Esophagus muscularis mucosa (tissue), 4 donors: ENCODE measurements around the gene HINFP. TPM values are rescaled to one million over a fixed set of nuclear protein-coding genes. Genes with fewer than 3 reads are reported as not detected.
"Not testable (repeated sequence)": the region's sequence is repeated elsewhere in the genome, so short reads cannot be mapped to it uniquely, and the experiment has no call there.

Source experiments
- DNase-seq: peaks from one replicate; pipeline ENCODE4 v3.0.0-alpha.2; 2017; ENCODE audit errors: extremely low spot score
- H3K27ac ChIP-seq, 4 donors: fragments of 200-600 bp; sonication (generic); replicated peaks in 1 of 4; 1 replicate in 3 of 4; 2 replicates in 1 of 4; pipeline ENCODE4 v1.5.1; 2016 to 2019; ENCODE audit warnings: mild to moderate bottlenecking in 1 of 4
- H3K27me3 ChIP-seq, 4 donors: fragments of 200-600 bp; sonication (generic); one replicate each; pipeline versions ENCODE4 v1.5.1 to v1.6.0; 2016 to 2019
- H3K36me3 ChIP-seq, 4 donors: fragments of 200-600 bp; sonication (generic); one replicate each; pipeline ENCODE4 v1.5.1; 2016 to 2019
- H3K4me1 ChIP-seq, 4 donors: fragments of 200-600 bp; sonication (generic); one replicate each; pipeline ENCODE4 v1.5.1; 2016 to 2019
- H3K4me3 ChIP-seq, 4 donors: fragments of 200-600 bp; sonication (generic); 1 replicate in 2 of 4; 2 replicates in 2 of 4; pipeline ENCODE4 v1.5.1; 2016 to 2019; ENCODE audit warnings: mild to moderate bottlenecking in 4 of 4, moderate library complexity in 1 of 4
- H3K9me3 ChIP-seq, 4 donors: fragments of 200-600 bp; sonication (generic); 1 replicate in 3 of 4; 2 replicates in 1 of 4; pipeline ENCODE4 v1.5.1; 2016 to 2019
- CTCF ChIP-seq, 3 experiments: fragments of 200-600 bp in 2 of 3; fragments of 450-650 bp in 1 of 3; sonication (generic) in 2 of 3; IDR thresholded peaks; one replicate each; pipeline ENCODE4 v1.5.1; 2017 to 2019; ENCODE audit warnings: antibody characterized with exemption in 3 of 3, mild to moderate bottlenecking in 2 of 3, moderate library complexity in 1 of 3
- EP300 ChIP-seq: sonication (generic); formaldehyde crosslinking; IDR thresholded peaks from one replicate; pipeline ENCODE4 v1.6.1; 2017; ENCODE audit warnings: antibody characterized with exemption
- POLR2A ChIP-seq: fragments of 450-650 bp; IDR thresholded peaks from one replicate; pipeline ENCODE4 v1.6.1; 2017; ENCODE audit warnings: antibody characterized with exemption, moderate library complexity, mild to moderate bottlenecking, low read depth
- POLR2AphosphoS5 ChIP-seq, 2 donors: sonication (generic); formaldehyde crosslinking; IDR thresholded peaks; one replicate each; pipeline ENCODE4 v1.6.1; 2017; ENCODE audit warnings: antibody characterized with exemption in 2 of 2
- WGBS: methylation state at CpG from one replicate; pipeline ENCODE4 v1.1.5; 2018; 5-methylcytosine and 5-hydroxymethylcytosine counted together
- intact Hi-C: fragments of 100-400 bp; cut with DNase I; formaldehyde crosslinking; loops from one replicate; pipeline ENCODE4 v1.15.1; 2023
- total RNA-seq, 4 donors: library from RNA; depleted of rRNA; stranded (reverse); fragments of >200 nt; gene quantifications; one replicate each; pipeline versions ENCODE4 v1.1.0 to v1.2.1, GENCODE V29; 2016

Gene HINFP
- total RNA-seq, 4 donors from 2014 or later: 22.8 to 30.8 (median 26.4) TPM

GRCh38 chr11:119126675-119127268, 5.4 kb downstream of the HINFP start:
- 56% methylated on average over 5 of the region's 5 CpGs for WGBS
- Histone ChIP-seq H3K4me3 (no peak overlapping the region), H3K27me3 (no peaks in the 10 kb centered on the region), H3K4me1 (peaks cover 12 to 36% (median 21%) of the 10 kb centered on the region in 4 donors), H3K36me3 (peaks cover 23 to 64% (median 61%) of the 10 kb centered on the region in 4 donors), H3K27ac (no peak overlapping the region), H3K9me3 (no peaks in the 10 kb centered on the region)
- DNase-seq: no peak
- TF ChIP-seq CTCF (IDR thresholded peaks at IDR 0.05): no peak
- TF ChIP-seq POLR2AphosphoS5 (IDR thresholded peaks at IDR 0.05): no peak
- TF ChIP-seq POLR2A: no peak
- TF ChIP-seq EP300: no peak
- intact Hi-C loops: no loop called here

DNA sequence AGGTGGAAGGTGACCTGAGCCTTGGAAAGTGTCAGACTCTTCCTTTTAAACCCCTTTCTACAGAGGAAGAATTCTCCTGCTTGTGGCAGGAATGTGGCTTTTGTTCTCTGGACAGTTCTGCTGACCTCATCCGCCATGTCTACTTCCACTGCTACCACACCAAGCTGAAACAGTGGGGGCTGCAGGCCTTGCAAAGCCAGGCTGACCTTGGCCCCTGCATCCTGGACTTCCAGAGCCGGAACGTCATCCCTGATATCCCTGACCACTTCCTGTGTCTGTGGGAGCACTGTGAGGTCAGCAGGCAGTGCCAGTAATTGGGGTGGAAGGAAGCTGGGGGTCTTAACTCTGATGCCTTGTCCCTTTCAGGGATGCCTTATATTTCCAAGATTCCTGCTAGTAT, 9.3 kb downstream of the HINFP start:
- H3K27me3 ChIP-seq: no peaks in the 10 kb centered on the region
- intact Hi-C loops: no loop called here
- DNase-seq: no peak

DNA sequence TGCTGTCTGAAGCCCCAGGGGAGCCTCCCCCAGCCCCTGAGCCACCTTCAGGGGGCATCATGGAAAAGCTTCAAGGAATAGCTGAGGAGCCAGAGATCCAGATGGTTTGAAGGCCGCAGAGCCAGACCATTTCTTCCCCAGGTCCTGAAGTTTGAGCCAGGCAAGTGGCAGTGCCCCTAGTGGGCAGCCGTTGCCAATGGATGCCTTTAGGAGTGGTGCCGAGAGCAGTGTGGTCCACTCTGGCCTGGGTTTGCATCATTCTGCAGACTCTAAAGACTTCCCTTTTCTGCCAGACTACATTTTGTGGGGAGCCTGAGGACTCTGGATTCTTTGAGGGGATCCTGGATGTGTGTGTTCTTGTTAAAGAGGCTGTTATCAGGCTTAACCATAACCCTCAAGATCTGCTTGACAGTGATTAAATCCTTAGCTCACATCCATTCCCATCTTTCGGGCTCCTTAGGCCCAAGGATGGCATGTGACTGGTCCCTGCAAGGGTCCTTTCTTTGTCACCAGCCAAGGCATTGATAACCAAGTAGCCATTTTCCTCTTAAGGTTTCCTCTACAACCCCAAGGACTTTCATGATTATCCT, 13.1 kb downstream of the HINFP start:
- intact Hi-C loops: no loop called here
- Histone ChIP-seq H3K36me3 (peaks cover 51 to 61% (median 56%) of the 10 kb centered on the region in 4 donors), H3K9me3 (no peaks in the 10 kb centered on the region), H3K4me3 (no peak overlapping the region), H3K27me3 (no peaks in the 10 kb centered on the region), H3K4me1 (no peaks in the 10 kb centered on the region), H3K27ac (no peak overlapping the region)
- 73% methylated on average over 3 of the region's 4 CpGs for whole genome bisulfite sequencing
- DNase-seq: no peak
- TF ChIP-seq CTCF (IDR thresholded peaks at IDR 0.05) (peak in 1 of 3 experiments; percentile 49), POLR2AphosphoS5 (IDR thresholded peaks at IDR 0.05) (no peak)

More for the DNA sequence above, 9.3 kb downstream of the HINFP start:
- H3K9me3 ChIP-seq: no peaks in the 10 kb centered on the region
- 56% methylated on average over 3 of the region's 3 CpGs for WGBS
- peaks cover 0 to 14% (median 7%) of the 10 kb centered on the region in 4 donors for H3K4me1 ChIP-seq
- H3K36me3 ChIP-seq: peaks cover 56 to 85% (median 81%) of the 10 kb centered on the region in 4 donors
- no peak overlapping the region for H3K4me3 ChIP-seq
- TF ChIP-seq POLR2A: no peak
- no peak for TF ChIP-seq EP300
- no peak for TF ChIP-seq POLR2AphosphoS5 (IDR thresholded peaks at IDR 0.05)
- TF ChIP-seq CTCF (IDR thresholded peaks at IDR 0.05): no peak
- no peak overlapping the region for H3K27ac ChIP-seq

DNA sequence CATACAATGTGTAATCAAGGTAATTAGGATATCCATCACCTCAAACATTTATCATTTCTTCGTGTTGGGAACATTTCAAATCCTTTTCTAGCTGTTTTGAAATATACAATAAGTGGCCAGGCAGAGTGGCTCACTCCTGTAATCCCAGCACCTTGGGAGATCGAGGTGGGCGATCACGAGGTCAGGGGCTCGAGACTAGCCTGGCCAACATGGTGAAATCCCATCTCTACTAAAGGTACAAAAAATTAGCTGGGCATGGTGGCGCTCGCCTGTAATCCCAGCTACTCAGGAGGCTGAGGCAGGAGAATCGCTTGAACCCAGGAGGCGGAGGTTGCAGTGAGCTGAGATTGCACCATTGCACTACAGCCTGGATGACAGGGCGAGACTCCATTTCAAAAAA, 17.9 kb downstream of the HINFP start:
- H3K27ac ChIP-seq, intact Hi-C loops, H3K4me1 ChIP-seq, H3K9me3 ChIP-seq, DNase-seq, H3K4me3 ChIP-seq: not testable (repeated sequence)
- WGBS: 88% methylated on average over 10 of the region's 10 CpGs
- Histone ChIP-seq H3K36me3 (peaks cover 4 to 14% (median 10%) of the 10 kb centered on the region in 4 donors), H3K27me3 (peaks cover 0 to 13% (median 0%) of the 10 kb centered on the region in 4 donors)

DNA sequence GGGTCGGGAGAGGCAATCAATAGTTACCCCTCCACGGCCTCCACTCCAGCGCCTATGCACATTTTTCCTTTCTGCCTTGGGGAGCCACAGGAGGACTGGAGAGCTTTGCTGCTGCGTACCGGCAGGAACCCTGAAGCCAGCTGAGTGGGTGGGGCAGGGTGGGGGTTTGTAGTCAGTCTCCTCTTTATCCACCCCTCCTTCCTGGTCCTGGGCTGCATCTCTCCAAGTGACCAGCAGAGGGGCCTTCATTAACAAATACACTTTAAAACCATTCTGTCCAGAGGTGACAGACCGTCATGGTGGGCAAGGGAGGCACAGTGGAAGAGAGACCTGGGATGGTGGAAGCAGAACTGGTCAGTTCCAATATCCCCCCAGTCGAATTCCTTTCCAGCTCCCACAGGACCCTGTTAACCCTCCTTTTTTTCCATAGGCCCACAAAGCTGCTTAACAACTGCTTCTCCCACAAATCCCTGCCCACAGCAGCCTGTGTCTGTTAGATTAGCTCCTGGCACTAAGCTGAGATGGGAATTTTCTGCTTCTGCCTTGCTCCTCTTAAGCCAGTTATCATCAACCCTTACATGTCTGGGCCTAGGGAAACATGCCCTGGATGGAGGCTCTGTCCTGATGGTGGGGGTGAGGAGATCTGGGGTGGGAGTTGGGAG, 23.6 kb downstream of the HINFP start:
- no peak overlapping the region for H3K4me3 ChIP-seq
- no peak for TF ChIP-seq POLR2AphosphoS5 (IDR thresholded peaks at IDR 0.05)
- TF ChIP-seq CTCF (IDR thresholded peaks at IDR 0.05): peak; percentile 54 to 84 (median 65)
- intact Hi-C loops: loop anchor here (5.0 kb wide), 1 partner anchor 52 kb away; no protein-coding TSS in a partner anchor

More for the DNA sequence above, 23.6 kb downstream of the HINFP start:
- Histone ChIP-seq H3K27ac (no peak overlapping the region), H3K9me3 (no peaks in the 10 kb centered on the region), H3K36me3 (no peaks in the 10 kb centered on the region), H3K4me1 (peaks cover 12 to 27% (median 24%) of the 10 kb centered on the region in 4 donors), H3K27me3 (peaks cover 0 to 20% (median 0%) of the 10 kb centered on the region in 4 donors)
- DNase-seq: no peak
- WGBS: 19% methylated on average over 7 of the region's 7 CpGs
